ENCODE results near the gene RFX3. TPM values are rescaled to one million over a fixed set of nuclear protein-coding genes. Genes with fewer than 3 reads are reported as not detected.

RFX3 gene
- total RNA-seq, 1 experiment from 2014 or later: 9.9 TPM

- H4K20me1 ChIP-seq (ENCODE audit: control insufficient read depth, insufficient read depth, insufficient read length): no peaks in the 10 kb centered on the region
- H3K23me2 ChIP-seq (ENCODE audit: insufficient read length, low read depth, low read length, poor library complexity, severe bottlenecking): no peaks in the 10 kb centered on the region
- H2BK20ac ChIP-seq (ENCODE audit: low read depth, low read length, poor library complexity, severe bottlenecking): no peak overlapping the region
- H4K5ac ChIP-seq (ENCODE audit: insufficient read length, low read depth, low read length): no peak overlapping the region
- H3K27me3 ChIP-seq (ENCODE audit: insufficient read depth, low read length): no peaks in the 10 kb centered on the region
- H3K4ac ChIP-seq (ENCODE audit: low read depth, low read length): no peak overlapping the region
- H4K91ac ChIP-seq (ENCODE audit: insufficient read length, low read depth, low read length): no peak overlapping the region
- no peak overlapping the region for H3K4me2 ChIP-seq (ENCODE audit: insufficient read depth, insufficient read length, low read length)
- H2BK5ac ChIP-seq (ENCODE audit: insufficient read length, low read length): no peak overlapping the region
- H3K14ac ChIP-seq (ENCODE audit: insufficient read depth, low read length): no peak overlapping the region
- H3K4me1 ChIP-seq (ENCODE audit: insufficient read depth, low read length): no peaks in the 10 kb centered on the region
- Mint-ChIP-seq H3K27me3 (ENCODE audit: low read depth) (no peaks in the 10 kb centered on the region), H3K36me3 (ENCODE audit: insufficient read depth in 1 of 3, low read depth in 3 of 3) (no peaks in the 10 kb centered on the region; a peak in 2 of 7 replicates), H3K4me1 (no peaks in the 10 kb centered on the region), H3K27ac (no peak overlapping the region), H3K4me3 (no peak overlapping the region), H3K9me3 (no peaks in the 10 kb centered on the region)
- H2AFZ ChIP-seq (ENCODE audit: low read length): no peak overlapping the region
- H4K8ac ChIP-seq (replicated peaks; ENCODE audit: insufficient read length, low read depth, low read length): no peak overlapping the region
- no peak overlapping the region for H3K56ac ChIP-seq (ENCODE audit: insufficient read length, low read depth, low read length)
- H3T11ph ChIP-seq (ENCODE audit: low read length): no peak overlapping the region
- H3K9ac ChIP-seq (ENCODE audit: extremely low read depth, insufficient read length, low read length): no peak overlapping the region
- DNase-seq: no peak
- no peak overlapping the region for H3K27ac ChIP-seq (ENCODE audit: insufficient read length, low read depth, low read length)
- no peaks in the 10 kb centered on the region for H3K79me2 ChIP-seq (ENCODE audit: insufficient read depth, low read length)
- H3K18ac ChIP-seq (ENCODE audit: insufficient read length, low read depth, low read length): no peak overlapping the region
- H3K79me1 ChIP-seq (ENCODE audit: insufficient read depth, low read depth, low read length, poor library complexity, severe bottlenecking): no peaks in the 10 kb centered on the region
- no CpG with 5 or more reads among the region's 1 CpG for WGBS (ENCODE audit: extremely low coverage, insufficient read length, low lambda C conversion rate)
- H2BK120ac ChIP-seq (ENCODE audit: low read depth, low read length, poor library complexity, severe bottlenecking): no peak overlapping the region
- no peaks in the 10 kb centered on the region for H3K9me3 ChIP-seq (ENCODE audit: control insufficient read depth, low read depth, low read length)
- no peak overlapping the region for H2BK15ac ChIP-seq (ENCODE audit: low read depth, low read length)
- H2AK5ac ChIP-seq (ENCODE audit: insufficient read length, low read length): no peak overlapping the region
- H2BK12ac ChIP-seq (ENCODE audit: insufficient read length, low read depth, low read length): no peak overlapping the region
- no peak for TF ChIP-seq CTCF (conservative IDR thresholded peaks at IDR 0.05)
- no peak overlapping the region for H3K23ac ChIP-seq (ENCODE audit: insufficient read length, low read depth, low read length)
Measured at GRCh38 chr9:3435732-3436131, 90.1 kb downstream of the RFX3 start.

Data from H9 (cell line).